ENCODE measurements around the gene SEC14L2. TPM values are rescaled to one million over a fixed set of nuclear protein-coding genes. Genes with fewer than 3 reads are reported as not detected.

The SEC14L2 gene
- total and polyA plus RNA-seq, 2 of the 4 experiments (the other 2 are of a cell fraction): 38.7 to 54.8 TPM

DNA sequence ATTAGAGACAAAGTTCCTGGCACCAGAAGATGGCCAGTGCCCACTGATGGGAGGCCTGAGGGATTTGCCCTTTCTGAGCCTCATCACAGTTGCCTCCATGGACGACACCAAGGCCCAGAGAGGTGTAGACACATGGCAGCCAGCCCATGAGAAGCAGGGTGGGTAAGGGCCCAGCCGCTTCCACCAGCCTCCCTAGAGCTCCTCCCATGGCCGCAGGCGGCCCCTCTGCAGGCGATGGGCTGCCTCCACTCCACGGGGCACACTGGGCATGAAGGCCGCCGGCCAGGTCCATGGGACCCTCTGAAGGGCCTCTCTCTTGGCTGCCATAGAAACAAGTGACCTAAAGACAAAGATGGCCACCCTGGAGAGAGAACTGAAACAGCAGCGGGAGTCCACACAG lies 25.5 kb upstream of the SEC14L2 start:
- Histone ChIP-seq H3K14ac (replicated peaks; ENCODE audit: low read depth, low read length) (no peak overlapping the region), H3K27me3 (ENCODE audit: control insufficient read depth, insufficient read depth, low read length) (no peaks in the 10 kb centered on the region), H2BK20ac (ENCODE audit: low read depth, low read length) (no peak overlapping the region), H3K23ac (ENCODE audit: low read depth, low read length) (no peak overlapping the region), H3K4me3 (ENCODE audit: insufficient read depth, low read depth, low read length) (no peak overlapping the region), H4K20me1 (ENCODE audit: insufficient read depth, low read length) (peaks cover 4% of the 10 kb centered on the region), H4K5ac (ENCODE audit: low read depth, low read length) (no peak overlapping the region), H3K36me3 (ENCODE audit: control insufficient read depth, insufficient read depth, low read length) (0 out of 2 replicates have a peak, but pooled peaks cover 3% of the 10 kb centered on the region), H2AFZ (replicated peaks; ENCODE audit: low read length, poor library complexity) (no peak overlapping the region), H3K79me1 (ENCODE audit: low read depth in 1 of 2, low read length in 2 of 2) (no peaks in the 10 kb centered on the region), H3K9me3 (ENCODE audit: control insufficient read depth, insufficient read depth, low read length) (no peaks in the 10 kb centered on the region), H3K4me2 (ENCODE audit: low read depth, low read length) (no peak overlapping the region), H3K9ac (ENCODE audit: low read depth, low read length) (no peak overlapping the region), H2BK15ac (ENCODE audit: low read depth, low read length) (no peak overlapping the region), H2AK9ac (replicated peaks; ENCODE audit: low read depth, low read length, poor library complexity) (peak overlapping the region; percentile 62), H2BK5ac (ENCODE audit: low read depth, low read length, poor library complexity, severe bottlenecking) (no peak overlapping the region), H3K9me1 (ENCODE audit: insufficient read depth, low read length) (no peaks in the 10 kb centered on the region), H3K56ac (ENCODE audit: extremely low read depth, insufficient read depth, low read length) (no peak overlapping the region), H4K91ac (ENCODE audit: insufficient read depth, low read depth, low read length) (no peak overlapping the region), H2AK5ac (ENCODE audit: low read depth, low read length) (no peak overlapping the region), H3K4ac (ENCODE audit: low read depth, low read length) (no peak overlapping the region), H4K8ac (ENCODE audit: low read depth in 2 of 2, low read length in 2 of 2) (no peak overlapping the region), H2BK120ac (ENCODE audit: low read depth, low read length) (no peak overlapping the region), H3K4me1 (ENCODE audit: control insufficient read depth, insufficient read depth, low read length) (peaks cover 5% of the 10 kb centered on the region; the same call in 1 of the 2 replicates), H3K18ac (ENCODE audit: low read depth, low read length) (no peak overlapping the region), H3K27ac (ENCODE audit: insufficient read depth, low read length) (no peak overlapping the region)
- intact Hi-C loops (cut with micrococcal nuclease): no loop called here
- dilution Hi-C loops (cut with HindIII; ENCODE audit: low sequenced_read_pairs, unreplicated experiment): no loop called here
- TF ChIP-seq, protein P1, sequence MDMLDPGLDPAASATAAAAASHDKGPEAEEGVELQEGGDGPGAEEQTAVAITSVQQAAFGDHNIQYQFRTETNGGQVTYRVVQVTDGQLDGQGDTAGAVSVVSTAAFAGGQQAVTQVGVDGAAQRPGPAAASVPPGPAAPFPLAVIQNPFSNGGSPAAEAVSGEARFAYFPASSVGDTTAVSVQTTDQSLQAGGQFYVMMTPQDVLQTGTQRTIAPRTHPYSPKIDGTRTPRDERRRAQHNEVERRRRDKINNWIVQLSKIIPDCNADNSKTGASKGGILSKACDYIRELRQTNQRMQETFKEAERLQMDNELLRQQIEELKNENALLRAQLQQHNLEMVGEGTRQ (IDR thresholded peaks at IDR 0.05; ENCODE audit: low read depth, low read length): no peak
- TF ChIP-seq MXI1 (IDR thresholded peaks at IDR 0.05; ENCODE audit: borderline replicate concordance, low read depth, low read length) (no peak), SMC3 (IDR thresholded peaks at IDR 0.05; ENCODE audit: low read depth, low read length) (no peak), CHD1 (IDR thresholded peaks at IDR 0.05; ENCODE audit: low read depth, low read length) (no peak), NFE2L2 (IDR thresholded peaks at IDR 0.05; ENCODE audit: low read depth, low read length) (no peak), RFX5 (IDR thresholded peaks at IDR 0.05; ENCODE audit: low read depth, low read length) (no peak), RCOR1 (IDR thresholded peaks at IDR 0.05; ENCODE audit: insufficient replicate concordance, low read length) (no peak), CEBPB (IDR thresholded peaks at IDR 0.05; ENCODE audit: low read depth, low read length) (no peak), BHLHE40 (IDR thresholded peaks at IDR 0.05; ENCODE audit: low read depth, low read length) (no peak), FOS (IDR thresholded peaks at IDR 0.05; ENCODE audit: low read depth, low read length) (no peak), MAFK (IDR thresholded peaks at IDR 0.05; ENCODE audit: low read depth, low read length) (no peak), MAZ (IDR thresholded peaks at IDR 0.05; ENCODE audit: borderline replicate concordance, low read depth, low read length) (no peak), POLR2A (IDR thresholded peaks at IDR 0.05; ENCODE audit: low read depth, low read length) (no peak), RAD21 (IDR thresholded peaks at IDR 0.05; ENCODE audit: low read length) (no peak)
- TF ChIP-seq, protein P2, sequence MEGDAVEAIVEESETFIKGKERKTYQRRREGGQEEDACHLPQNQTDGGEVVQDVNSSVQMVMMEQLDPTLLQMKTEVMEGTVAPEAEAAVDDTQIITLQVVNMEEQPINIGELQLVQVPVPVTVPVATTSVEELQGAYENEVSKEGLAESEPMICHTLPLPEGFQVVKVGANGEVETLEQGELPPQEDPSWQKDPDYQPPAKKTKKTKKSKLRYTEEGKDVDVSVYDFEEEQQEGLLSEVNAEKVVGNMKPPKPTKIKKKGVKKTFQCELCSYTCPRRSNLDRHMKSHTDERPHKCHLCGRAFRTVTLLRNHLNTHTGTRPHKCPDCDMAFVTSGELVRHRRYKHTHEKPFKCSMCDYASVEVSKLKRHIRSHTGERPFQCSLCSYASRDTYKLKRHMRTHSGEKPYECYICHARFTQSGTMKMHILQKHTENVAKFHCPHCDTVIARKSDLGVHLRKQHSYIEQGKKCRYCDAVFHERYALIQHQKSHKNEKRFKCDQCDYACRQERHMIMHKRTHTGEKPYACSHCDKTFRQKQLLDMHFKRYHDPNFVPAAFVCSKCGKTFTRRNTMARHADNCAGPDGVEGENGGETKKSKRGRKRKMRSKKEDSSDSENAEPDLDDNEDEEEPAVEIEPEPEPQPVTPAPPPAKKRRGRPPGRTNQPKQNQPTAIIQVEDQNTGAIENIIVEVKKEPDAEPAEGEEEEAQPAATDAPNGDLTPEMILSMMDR (conservative IDR thresholded peaks at IDR 0.05; ENCODE audit: low read depth, low read length): no peak
- TF ChIP-seq, protein P3, sequence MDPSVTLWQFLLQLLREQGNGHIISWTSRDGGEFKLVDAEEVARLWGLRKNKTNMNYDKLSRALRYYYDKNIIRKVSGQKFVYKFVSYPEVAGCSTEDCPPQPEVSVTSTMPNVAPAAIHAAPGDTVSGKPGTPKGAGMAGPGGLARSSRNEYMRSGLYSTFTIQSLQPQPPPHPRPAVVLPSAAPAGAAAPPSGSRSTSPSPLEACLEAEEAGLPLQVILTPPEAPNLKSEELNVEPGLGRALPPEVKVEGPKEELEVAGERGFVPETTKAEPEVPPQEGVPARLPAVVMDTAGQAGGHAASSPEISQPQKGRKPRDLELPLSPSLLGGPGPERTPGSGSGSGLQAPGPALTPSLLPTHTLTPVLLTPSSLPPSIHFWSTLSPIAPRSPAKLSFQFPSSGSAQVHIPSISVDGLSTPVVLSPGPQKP (IDR thresholded peaks at IDR 0.05; ENCODE audit: borderline replicate concordance, low read depth, low read length): no peak
- ChIA-PET CTCF (no interaction called here), POLR2A (ENCODE audit: unreplicated experiment) (no interaction called here)
- 94% methylated on average over 3 of the region's 9 CpGs; no CpG with 5 or more reads in 1 of the 2 experiments for WGBS, 2 experiments (ENCODE audit: extremely low coverage in 2 of 2, insufficient read length in 1 of 2)
- BruUV-seq (replicated peaks): no TSS peak
- DNase-seq (no peak), ATAC-seq (ENCODE audit: low read depth) (no peak)
- in situ Hi-C loops (cut with MboI; ENCODE audit: low sequenced_read_pairs): no loop called here
